ENCODE results near the gene SLC16A3. TPM values are rescaled to one million over a fixed set of nuclear protein-coding genes. Genes with fewer than 3 reads are reported as not detected.
A peak's percentile ranks its signal among the peaks of the same experiment; 100 is the strongest.

SLC16A3 gene
- total RNA-seq, 1 donor from 2014 or later, result 21.0 TPM

- H3K4me3 ChIP-seq, result no peak overlapping the region
- H3K27ac Mint-ChIP-seq, result no peak overlapping the region
- DNase-seq (ENCODE audit: low spot score), result no peak
- H3K79me2 ChIP-seq (ENCODE audit: low read depth), result peaks cover 25% of the 10 kb centered on the region
- H3K36me3 Mint-ChIP-seq, result peaks cover 15% of the 10 kb centered on the region
- H3K9ac ChIP-seq, result no peak overlapping the region
- no peaks in the 10 kb centered on the region for H3K36me3 ChIP-seq
- TF ChIP-seq CTCF (IDR thresholded peaks at IDR 0.05) (no peak), EZH2 (IDR thresholded peaks at IDR 0.05) (no peak), EZH2phosphoT487 (IDR thresholded peaks at IDR 0.05) (no peak)
- H3K9me3 Mint-ChIP-seq, result no peaks in the 10 kb centered on the region
- peaks cover 12% of the 10 kb centered on the region for H3K4me1 Mint-ChIP-seq
- peaks cover 19% of the 10 kb centered on the region for H3F3A ChIP-seq (ENCODE audit: low read depth)
- no peak overlapping the region for H3K4me2 ChIP-seq
- no peak overlapping the region for H3K4me3 Mint-ChIP-seq
- no peaks in the 10 kb centered on the region for H3K27me3 ChIP-seq
- no peaks in the 10 kb centered on the region for H3K9me3 ChIP-seq (ENCODE audit: low read depth)
- H4K20me1 ChIP-seq (ENCODE audit: low read depth), result peaks cover 97% of the 10 kb centered on the region
- H3K4me1 ChIP-seq, result peaks cover 10% of the 10 kb centered on the region
- no peak overlapping the region for H2AFZ ChIP-seq (replicated peaks)
- no peak overlapping the region for H3K27ac ChIP-seq
- peaks cover 7% of the 10 kb centered on the region for H3K27me3 Mint-ChIP-seq (ENCODE audit: insufficient read depth, low read depth)
Observed at GRCh38 chr17:82239926-82240505, 11.2 kb downstream of the SLC16A3 start.

- Mint-ChIP-seq H3K4me1 (peaks cover 12% of the 10 kb centered on the region), H3K9me3 (no peaks in the 10 kb centered on the region), H3K36me3 (peaks cover 15% of the 10 kb centered on the region), H3K27ac (no peak overlapping the region), H3K4me3 (no peak overlapping the region), H3K27me3 (ENCODE audit: insufficient read depth, low read depth) (peaks cover 7% of the 10 kb centered on the region)
- no peak for TF ChIP-seq CTCF (IDR thresholded peaks at IDR 0.05)
- no peak for TF ChIP-seq EZH2 (IDR thresholded peaks at IDR 0.05)
- no peak for TF ChIP-seq EZH2phosphoT487 (IDR thresholded peaks at IDR 0.05)
- H4K20me1 ChIP-seq (ENCODE audit: low read depth), result peaks cover 97% of the 10 kb centered on the region
- no peak for DNase-seq (ENCODE audit: low spot score)
- H3K4me1 ChIP-seq, result peaks cover 10% of the 10 kb centered on the region
- H3K4me2 ChIP-seq, result no peak overlapping the region
- no peaks in the 10 kb centered on the region for H3K9me3 ChIP-seq (ENCODE audit: low read depth)
- no peaks in the 10 kb centered on the region for H3K36me3 ChIP-seq
- peak overlapping the region; percentile 50 for H3K27ac ChIP-seq
- H3K79me2 ChIP-seq (ENCODE audit: low read depth), result peaks cover 25% of the 10 kb centered on the region
- no peak overlapping the region for H3K9ac ChIP-seq
- H2AFZ ChIP-seq (replicated peaks), result no peak overlapping the region
- H3K4me3 ChIP-seq, result no peak overlapping the region
- H3F3A ChIP-seq (ENCODE audit: low read depth), result peaks cover 19% of the 10 kb centered on the region
- no peaks in the 10 kb centered on the region for H3K27me3 ChIP-seq
Observed at GRCh38 chr17:82240506-82241182, 11.8 kb downstream of the SLC16A3 start.

GRCh38 chr17:82241183-82241925 is 12.5 kb downstream of the SLC16A3 start:
- Mint-ChIP-seq H3K4me1 (peaks cover 9% of the 10 kb centered on the region), H3K27me3 (ENCODE audit: insufficient read depth, low read depth) (peaks cover 7% of the 10 kb centered on the region), H3K9me3 (no peaks in the 10 kb centered on the region), H3K27ac (no peak overlapping the region), H3K4me3 (no peak overlapping the region), H3K36me3 (peaks cover 15% of the 10 kb centered on the region)
- H3K4me2 ChIP-seq, result no peak overlapping the region
- H3K4me1 ChIP-seq, result peaks cover 7% of the 10 kb centered on the region
- H3K9me3 ChIP-seq (ENCODE audit: low read depth), result no peaks in the 10 kb centered on the region
- H3K36me3 ChIP-seq, result no peaks in the 10 kb centered on the region
- H3K9ac ChIP-seq, result no peak overlapping the region
- no peak for DNase-seq (ENCODE audit: low spot score)
- peaks cover 25% of the 10 kb centered on the region for H3K79me2 ChIP-seq (ENCODE audit: low read depth)
- peaks cover 19% of the 10 kb centered on the region for H3F3A ChIP-seq (ENCODE audit: low read depth)
- TF ChIP-seq EZH2 (IDR thresholded peaks at IDR 0.05), result no peak
- no peak for TF ChIP-seq EZH2phosphoT487 (IDR thresholded peaks at IDR 0.05)
- no peak for TF ChIP-seq CTCF (IDR thresholded peaks at IDR 0.05)
- H4K20me1 ChIP-seq (ENCODE audit: low read depth), result peaks cover 97% of the 10 kb centered on the region
- H3K27ac ChIP-seq, result peak overlapping the region; percentile 50
- H3K4me3 ChIP-seq, result no peak overlapping the region
- H2AFZ ChIP-seq (replicated peaks), result no peak overlapping the region
- no peaks in the 10 kb centered on the region for H3K27me3 ChIP-seq

All from neural progenitor cell (in vitro differentiated cells).